ENCODE results near the gene FAM20C. TPM values are rescaled to one million over a fixed set of nuclear protein-coding genes. Genes with fewer than 3 reads are reported as not detected.

The FAM20C gene
- total RNA-seq, 4 donors from 2014 or later: 46.5 to 79.2 (median 69.8) TPM

GRCh38 chr7:292226-292625, 99.9 kb downstream of the FAM20C start:
- TF ChIP-seq CTCF (IDR thresholded peaks at IDR 0.05) (no peak), POLR2A (IDR thresholded peaks at IDR 0.05; ENCODE audit: low read depth) (no peak), POLR2AphosphoS5 (IDR thresholded peaks at IDR 0.05) (no peak), EP300 (IDR thresholded peaks at IDR 0.05) (no peak)
- H3K27me3 ChIP-seq: peaks cover 6 to 83% (median 42%) of the 10 kb centered on the region in 4 donors

DNA sequence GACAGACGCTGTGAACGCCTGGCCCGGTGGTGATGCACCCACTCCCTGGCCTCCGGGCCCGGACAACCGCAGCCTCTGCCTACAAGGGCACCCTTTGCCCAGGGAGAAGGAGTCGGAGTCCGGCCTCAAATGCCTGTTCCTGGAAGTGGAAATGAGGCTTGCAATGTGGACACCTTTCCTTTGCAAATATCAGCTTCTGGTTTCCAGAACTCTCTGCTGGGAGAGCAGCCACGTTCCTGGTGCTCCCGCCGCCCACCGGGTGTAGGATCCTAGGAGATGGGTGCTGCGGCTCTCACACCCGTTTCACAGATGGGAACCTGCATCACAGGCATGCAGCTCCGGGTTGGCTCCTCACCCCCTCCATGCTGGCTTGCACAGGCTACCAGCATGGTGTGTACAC, 100.5 kb downstream of the FAM20C start:
- 77% methylated on average over 10 of the region's 15 CpGs for WGBS
- intact Hi-C loops (cut with DNase I): no loop called here
- Histone ChIP-seq H3K36me3 (no peaks in the 10 kb centered on the region), H3K4me3 (no peak overlapping the region), H3K27me3 (peaks cover 6 to 86% (median 42%) of the 10 kb centered on the region in 4 donors), H3K4me1 (peaks cover 4 to 24% (median 21%) of the 10 kb centered on the region in 4 donors), H3K27ac (replicated peaks in 1 of 4) (no peak overlapping the region), H3K9me3 (no peaks in the 10 kb centered on the region)
- TF ChIP-seq POLR2AphosphoS5 (IDR thresholded peaks at IDR 0.05) (no peak), CTCF (IDR thresholded peaks at IDR 0.05) (no peak), POLR2A (IDR thresholded peaks at IDR 0.05; ENCODE audit: low read depth) (no peak), EP300 (IDR thresholded peaks at IDR 0.05) (no peak)
- DNase-seq (ENCODE audit: extremely low spot score): no peak

More at GRCh38 chr7:292226-292625, 99.9 kb downstream of the FAM20C start:
- 72% methylated on average over 7 of the region's 7 CpGs for WGBS
- H3K9me3 ChIP-seq: no peaks in the 10 kb centered on the region
- H3K27ac ChIP-seq (replicated peaks in 1 of 4): no peak overlapping the region
- no peak overlapping the region for H3K4me3 ChIP-seq
- H3K36me3 ChIP-seq: no peaks in the 10 kb centered on the region
- peaks cover 4 to 24% (median 21%) of the 10 kb centered on the region in 4 donors for H3K4me1 ChIP-seq
- intact Hi-C loops (cut with DNase I): no loop called here
- DNase-seq (ENCODE audit: extremely low spot score): no peak

- peaks cover 4 to 24% (median 21%) of the 10 kb centered on the region in 4 donors for H3K4me1 ChIP-seq
- H3K36me3 ChIP-seq: no peaks in the 10 kb centered on the region
- H3K27ac ChIP-seq (replicated peaks in 1 of 4): no peak overlapping the region
- no peaks in the 10 kb centered on the region for H3K9me3 ChIP-seq
- H3K27me3 ChIP-seq: peaks cover 6 to 76% (median 35%) of the 10 kb centered on the region in 4 donors
- intact Hi-C loops (cut with DNase I): no loop called here
- no peak for TF ChIP-seq POLR2A (IDR thresholded peaks at IDR 0.05; ENCODE audit: low read depth)
- TF ChIP-seq CTCF (IDR thresholded peaks at IDR 0.05): no peak
- TF ChIP-seq EP300 (IDR thresholded peaks at IDR 0.05): no peak
- no peak for TF ChIP-seq POLR2AphosphoS5 (IDR thresholded peaks at IDR 0.05)
- WGBS: 86% methylated on average over 18 of the region's 23 CpGs
- DNase-seq (ENCODE audit: extremely low spot score): no peak
- H3K4me3 ChIP-seq: no peak overlapping the region
Observed at GRCh38 chr7:293681-294439, 101.5 kb downstream of the FAM20C start.

- no peaks in the 10 kb centered on the region for H3K9me3 ChIP-seq
- H3K4me3 ChIP-seq: no peak overlapping the region
- no peak overlapping the region for H3K27ac ChIP-seq (replicated peaks in 1 of 4)
- intact Hi-C loops (cut with DNase I): no loop called here
- peaks cover 6 to 68% (median 28%) of the 10 kb centered on the region in 4 donors for H3K27me3 ChIP-seq
- peaks cover 4 to 20% (median 15%) of the 10 kb centered on the region in 4 donors for H3K4me1 ChIP-seq
- 84% methylated on average over 22 of the region's 25 CpGs for WGBS
- no peak for TF ChIP-seq EP300 (IDR thresholded peaks at IDR 0.05)
- no peak for TF ChIP-seq POLR2A (IDR thresholded peaks at IDR 0.05; ENCODE audit: low read depth)
- no peak for TF ChIP-seq POLR2AphosphoS5 (IDR thresholded peaks at IDR 0.05)
- TF ChIP-seq CTCF (IDR thresholded peaks at IDR 0.05): no peak
- H3K36me3 ChIP-seq: no peaks in the 10 kb centered on the region
- no peak for DNase-seq (ENCODE audit: extremely low spot score)
Observed at GRCh38 chr7:294440-295154, 102.2 kb downstream of the FAM20C start.
